ENCODE data around the gene COL12A1.

DNA sequence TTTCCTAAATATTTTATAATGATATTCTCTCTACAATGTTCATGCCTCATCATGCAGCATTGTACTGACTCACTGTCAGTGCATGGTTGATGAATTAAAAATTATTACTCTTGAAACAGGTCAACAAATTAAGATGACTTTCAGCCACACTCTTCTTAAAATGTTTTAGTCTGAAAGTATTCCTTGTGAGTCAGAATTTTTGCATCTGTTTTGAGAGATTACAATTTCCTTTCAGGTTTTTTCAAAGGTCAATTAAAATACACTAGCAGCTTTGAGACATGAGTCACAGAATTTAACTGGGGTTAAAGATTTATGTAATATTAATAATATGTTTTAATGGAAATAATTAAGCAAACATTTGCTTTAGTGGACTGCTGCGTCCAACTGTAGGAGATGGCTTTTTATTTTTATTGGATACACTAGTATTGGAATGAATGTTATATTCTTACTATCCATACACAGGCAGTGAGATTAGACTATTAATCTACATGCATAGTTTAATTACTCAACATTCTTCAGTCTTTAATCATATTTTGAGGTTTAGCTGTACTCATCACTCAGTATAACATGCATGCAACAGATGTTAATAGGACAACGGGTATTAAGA is 9.7 kb downstream of the COL12A1 start:
- TF ChIP-seq CTCF (conservative IDR thresholded peaks at IDR 0.05; ENCODE audit: low read length): no peak
- no peak for TF ChIP-seq EZH2phosphoT487 (IDR thresholded peaks at IDR 0.05; ENCODE audit: borderline replicate concordance, low read depth, low read length)
